ENCODE measurements around the gene ADIPOR2. TPM values are rescaled to one million over a fixed set of nuclear protein-coding genes. Genes with fewer than 3 reads are reported as not detected.
A peak's percentile ranks its signal among the peaks of the same experiment; 100 is the strongest.
"Not testable (repeated sequence)": the region's sequence is repeated elsewhere in the genome, so short reads cannot be mapped to it uniquely, and the experiment has no call there.

Gene ADIPOR2
- total RNA-seq, 1 donor from 2014 or later: 36.2 TPM

DNA sequence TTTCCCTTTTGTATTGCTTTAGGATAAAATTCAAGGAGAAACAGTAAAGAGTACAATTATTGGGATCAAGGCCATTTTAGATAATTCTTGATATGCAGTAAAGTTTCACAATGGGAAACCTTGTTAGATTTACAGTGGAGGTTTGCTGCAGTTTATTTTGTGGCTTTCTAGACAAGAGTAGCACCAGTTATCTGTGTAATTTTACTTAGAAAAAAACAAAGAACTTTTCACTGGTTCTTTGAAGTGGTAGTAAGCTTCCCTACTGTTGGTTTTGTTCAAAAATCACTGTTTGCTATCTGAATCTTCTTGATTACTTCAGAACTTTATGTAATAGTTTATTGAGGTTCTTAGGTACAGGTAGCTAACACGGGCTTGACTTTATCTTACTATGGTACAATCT, 42.0 kb downstream of the ADIPOR2 start:
- no peak for DNase-seq (ENCODE audit: low read depth in 2 of 2)

GRCh38 chr12:1733712-1734111, 42.8 kb downstream of the ADIPOR2 start:
- DNase-seq (ENCODE audit: low read depth in 2 of 2): not testable (repeated sequence)

GRCh38 chr12:1737652-1738286, 46.9 kb downstream of the ADIPOR2 start:
- DNase-seq (ENCODE audit: low read depth in 2 of 2): no peak

DNA sequence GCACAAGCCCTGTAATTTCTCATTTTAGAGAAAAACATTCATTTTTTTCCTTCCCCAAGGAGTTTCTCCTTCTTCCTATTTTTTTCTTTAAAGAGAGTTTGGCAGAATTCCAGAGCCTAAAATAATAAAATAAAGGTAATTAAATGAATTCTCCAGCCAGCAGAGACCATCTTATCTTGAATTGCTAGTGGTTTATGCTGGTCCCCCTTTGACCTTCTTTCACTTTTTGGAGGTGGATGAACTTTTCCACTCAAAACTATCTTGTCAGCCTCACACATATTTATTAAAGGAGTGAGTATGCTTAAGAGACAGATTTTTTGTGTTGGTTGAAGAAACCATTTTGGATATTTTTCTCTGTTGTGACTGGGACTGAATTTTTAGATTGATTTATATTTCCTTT, 47.6 kb downstream of the ADIPOR2 start:
- peak in 1 of 2 donors; percentile 18 for DNase-seq (ENCODE audit: low read depth in 2 of 2)

DNA sequence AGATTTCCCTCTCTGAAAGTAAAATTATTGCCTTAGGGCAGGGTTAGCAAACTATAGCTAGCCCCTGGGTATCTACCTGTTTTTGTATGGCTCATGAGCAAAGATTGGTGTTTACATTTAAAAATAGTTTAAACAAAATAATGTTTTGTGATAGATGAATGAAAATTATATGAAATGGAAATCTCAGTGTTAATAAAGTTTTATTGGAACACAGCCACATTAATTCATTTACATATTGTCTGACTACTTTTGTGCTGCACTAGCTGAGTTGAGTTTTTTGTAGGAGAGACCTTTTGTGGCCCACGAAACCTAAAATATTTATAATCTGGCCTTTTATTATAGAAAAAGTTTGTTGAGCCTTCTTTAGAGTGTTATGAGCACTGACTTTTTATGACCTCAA, 48.5 kb downstream of the ADIPOR2 start:
- DNase-seq (ENCODE audit: low read depth in 2 of 2): no peak

DNA sequence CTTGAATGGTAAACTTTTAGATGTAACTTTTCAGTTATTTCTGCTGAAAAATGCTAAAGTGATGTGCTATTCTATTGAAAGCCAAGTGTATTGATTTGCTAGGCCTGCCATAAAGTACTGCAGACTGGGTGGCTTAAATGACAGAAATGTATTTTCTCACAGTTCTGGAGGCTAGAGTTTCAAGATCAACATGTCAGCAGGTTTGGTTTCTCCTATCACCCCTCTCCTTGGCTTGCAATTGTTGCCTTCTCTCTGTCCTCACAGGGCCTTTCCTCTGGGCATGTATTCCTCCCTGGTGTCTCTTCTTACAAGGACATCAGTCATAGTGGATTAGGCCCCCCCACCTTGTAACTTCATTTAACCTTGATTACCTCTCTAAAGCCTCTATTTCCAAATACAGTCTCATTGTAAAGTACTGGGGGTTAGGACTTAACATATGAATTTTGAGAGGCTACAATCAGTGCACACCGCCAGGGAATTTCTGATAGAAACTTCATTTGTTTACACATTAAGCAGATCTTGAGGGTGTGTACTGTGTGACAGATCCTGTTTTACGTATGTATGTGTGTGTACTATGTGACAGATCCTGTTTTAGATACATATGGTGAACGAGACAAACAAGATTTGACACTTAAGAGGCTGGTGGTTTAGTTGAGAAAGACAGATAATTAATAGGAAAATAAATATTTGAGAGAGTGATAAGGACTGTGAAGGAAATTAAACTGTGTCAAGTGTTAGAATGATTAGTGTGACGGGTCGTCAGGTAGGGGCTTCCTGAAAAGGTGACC, 49.5 kb downstream of the ADIPOR2 start:
- no peak for DNase-seq (ENCODE audit: low read depth in 2 of 2)

- DNase-seq (ENCODE audit: low read depth in 2 of 2): no peak
Measured at GRCh38 chr12:1741154-1741949, 50.5 kb downstream of the ADIPOR2 start.

GRCh38 chr12:1744932-1745331, 54.1 kb downstream of the ADIPOR2 start:
- no peak for DNase-seq (ENCODE audit: low read depth in 2 of 2)

DNA sequence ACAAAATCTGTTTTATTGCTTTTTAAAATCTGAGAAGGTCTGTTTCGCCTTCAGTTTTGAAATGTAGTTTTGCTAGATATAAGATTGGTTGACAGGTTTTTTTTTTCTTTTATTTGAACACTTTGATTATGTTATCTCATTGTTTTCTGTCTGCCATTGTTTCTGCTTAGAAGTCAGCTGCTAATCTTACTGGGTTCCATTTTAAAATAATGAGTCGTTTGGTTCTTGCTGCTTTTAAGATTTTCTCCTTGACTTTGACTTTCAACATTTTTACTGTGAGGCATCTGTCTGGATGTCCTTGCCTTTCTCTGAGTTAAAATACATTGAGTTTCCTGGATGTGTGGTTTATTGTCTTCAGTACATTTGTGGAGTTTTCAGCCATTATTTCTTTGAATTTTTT, 56.7 kb downstream of the ADIPOR2 start:
- no peak for DNase-seq (ENCODE audit: low read depth in 2 of 2)

DNA sequence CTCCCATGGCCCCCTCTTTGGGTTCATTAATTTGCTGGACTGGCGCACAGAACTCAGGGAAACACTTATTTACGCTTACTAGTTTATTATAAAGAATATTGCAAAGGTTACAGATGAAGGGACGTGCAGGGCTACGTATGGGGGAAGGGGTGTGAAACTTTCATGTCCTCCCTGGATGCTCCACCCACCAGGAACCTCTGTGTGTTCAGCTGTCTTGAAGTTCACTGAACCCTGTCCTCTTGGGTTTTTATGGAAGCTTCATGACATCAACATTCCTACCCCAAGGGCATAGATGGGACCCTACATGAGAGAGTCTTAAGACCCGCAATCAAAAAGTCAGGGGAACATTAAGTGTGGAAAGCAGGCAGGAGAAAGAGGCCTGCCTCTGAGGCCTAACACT, 58.1 kb downstream of the ADIPOR2 start:
- no peak for DNase-seq (ENCODE audit: low read depth in 2 of 2)

DNA sequence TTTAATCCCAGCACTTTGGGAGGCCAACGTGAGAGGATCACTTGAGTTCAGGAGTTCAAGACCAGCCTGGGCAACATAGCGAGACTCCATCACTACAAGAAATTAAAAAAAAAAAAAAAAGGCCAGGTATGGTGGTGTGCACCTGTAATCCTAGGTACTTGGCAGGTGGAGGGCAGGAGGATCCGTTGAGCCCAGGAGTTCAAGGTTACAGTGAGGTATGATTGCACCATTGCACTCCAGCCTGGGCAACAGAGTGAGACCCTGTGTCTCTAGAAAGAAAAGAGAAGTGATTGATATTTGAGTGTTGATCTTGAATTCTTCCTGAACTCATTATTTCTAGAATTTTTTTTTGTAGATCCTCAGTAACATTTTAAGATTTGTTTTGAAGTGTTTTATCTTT, 59.4 kb downstream of the ADIPOR2 start:
- DNase-seq (ENCODE audit: low read depth in 2 of 2): no peak

GRCh38 chr12:1758376-1758775, 67.5 kb downstream of the ADIPOR2 start:
- DNase-seq (ENCODE audit: low read depth in 2 of 2): no peak

GRCh38 chr12:1758887-1759286, 68.0 kb downstream of the ADIPOR2 start:
- no peak for DNase-seq (ENCODE audit: low read depth in 2 of 2)

DNA sequence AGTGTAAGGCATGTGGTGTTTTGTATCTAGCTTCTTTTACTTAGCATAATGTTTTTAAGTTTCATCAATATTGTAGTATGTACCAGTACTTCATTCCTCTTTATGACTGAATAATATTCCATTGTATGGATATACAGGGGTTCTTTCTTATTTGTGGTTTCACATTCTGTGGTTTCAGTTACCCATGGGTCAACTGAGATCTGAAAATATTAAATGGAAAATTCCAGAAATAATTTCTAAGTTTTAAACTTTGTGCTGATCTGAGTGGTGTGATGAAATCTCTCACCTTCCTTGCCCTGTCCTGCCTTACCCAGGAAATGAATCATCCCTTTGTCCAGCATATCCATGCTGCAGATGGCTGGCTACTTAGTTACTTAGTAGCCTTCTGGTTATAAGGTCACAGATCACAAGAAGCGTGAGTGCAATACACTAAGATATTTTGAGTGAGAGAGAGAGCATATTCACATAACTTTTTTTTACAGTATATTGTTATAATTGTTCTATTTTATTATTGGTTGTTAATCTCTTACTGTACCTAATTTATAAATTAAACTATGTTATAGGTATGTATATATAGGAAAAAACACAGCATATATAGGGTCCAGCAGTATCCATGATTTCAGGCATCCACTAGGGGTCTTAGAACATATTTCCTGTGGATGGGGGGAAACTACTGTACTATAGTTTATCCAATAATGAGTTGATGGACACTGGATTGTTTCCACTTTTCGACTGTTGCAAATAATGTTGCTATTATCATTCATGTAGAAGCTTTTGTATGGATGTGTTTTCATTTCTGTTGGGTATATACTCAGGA, 69.9 kb downstream of the ADIPOR2 start:
- DNase-seq (ENCODE audit: low read depth in 2 of 2): peak; percentile 73 to 78

- DNase-seq (ENCODE audit: low read depth in 2 of 2): no peak
Measured at GRCh38 chr12:1761857-1762256, 71.0 kb downstream of the ADIPOR2 start.

DNA sequence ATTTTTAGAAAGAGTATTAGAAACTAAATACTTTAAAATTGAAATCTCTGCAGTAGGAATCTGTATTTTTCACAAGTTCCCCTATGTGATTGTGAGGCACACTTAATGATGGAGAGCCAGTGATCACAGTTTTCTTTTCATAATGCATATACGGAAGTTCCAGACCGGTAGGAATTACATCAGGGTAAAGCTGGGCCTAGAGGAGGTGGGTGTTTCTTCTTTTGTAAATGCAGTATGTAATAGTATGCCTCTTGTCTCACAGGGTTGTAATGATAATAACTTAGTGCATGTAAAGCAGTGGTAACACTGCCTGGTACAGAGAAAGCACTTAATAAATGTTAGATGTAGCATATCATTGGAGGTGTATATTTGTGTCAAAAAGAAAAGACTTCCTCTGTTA, 72.3 kb downstream of the ADIPOR2 start:
- DNase-seq (ENCODE audit: low read depth in 2 of 2): no peak

DNA sequence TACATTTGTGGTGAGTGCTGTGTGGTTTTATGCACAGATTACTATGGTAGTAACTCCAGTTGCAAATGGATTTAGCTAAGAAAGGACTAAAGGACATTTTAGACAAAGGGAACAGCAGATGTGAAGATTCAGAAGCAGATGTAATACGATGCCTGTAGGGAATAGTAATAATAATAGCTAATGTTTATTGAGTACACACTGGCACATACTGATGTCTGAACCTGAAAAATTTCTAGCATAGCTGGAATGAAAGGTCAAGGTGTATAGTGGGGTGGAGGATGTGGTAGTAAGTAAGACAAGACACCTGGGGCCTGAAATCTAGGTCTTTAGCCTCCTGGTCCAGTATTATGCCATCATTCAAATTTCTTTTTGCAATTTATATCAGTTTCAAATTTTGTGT, 75.2 kb downstream of the ADIPOR2 start:
- no peak for DNase-seq (ENCODE audit: low read depth in 2 of 2)

- no peak for DNase-seq (ENCODE audit: low read depth in 2 of 2)
Measured at GRCh38 chr12:1767407-1768090, 76.7 kb downstream of the ADIPOR2 start.

- DNase-seq (ENCODE audit: low read depth in 2 of 2): no peak
Measured at GRCh38 chr12:1768615-1769014, 77.7 kb downstream of the ADIPOR2 start.

GRCh38 chr12:1769809-1770494, 79.1 kb downstream of the ADIPOR2 start:
- DNase-seq (ENCODE audit: low read depth in 2 of 2): no peak

Data from dermis microvascular lymphatic vessel endothelial cell (primary cell).